HEK293 (cell line): Measurements from ENCODE around the gene SLC22A17.
A peak's percentile ranks its signal among the peaks of the same experiment; 100 is the strongest.

ENCODE experiments used
- PATZ1 ChIP-seq: fragments of 450-650 bp; formaldehyde crosslinking; IDR thresholded peaks from 2 replicates; pipeline ENCODE4 v1.5.1; 2016; ENCODE audit warnings: missing biosample characterization, missing genetic modification characterization
- PRDM2 ChIP-seq: fragments of 450-650 bp; formaldehyde crosslinking; IDR thresholded peaks from 2 replicates; pipeline ENCODE4 v1.5.1; 2016; ENCODE audit warnings: missing biosample characterization, missing genetic modification characterization, borderline replicate concordance
- SETDB1 ChIP-seq: IDR thresholded peaks from one replicate; pipeline ENCODE4 v1.6.1; 2017; ENCODE audit warnings: mild to moderate bottlenecking, low read length, moderate library complexity, mixed read lengths; ENCODE audit not compliant: insufficient read length
- TRIM28 ChIP-seq: IDR thresholded peaks from 2 replicates; pipeline ENCODE4 v1.6.1; 2011; ENCODE audit warnings: low read length, control low read depth, borderline replicate concordance
- ZNF114 ChIP-seq: fragments of 450-650 bp; formaldehyde crosslinking; IDR thresholded peaks from 2 replicates; pipeline ENCODE4 v1.5.0; 2017; ENCODE audit warnings: missing biosample characterization, missing genetic modification characterization
- ZNF148 ChIP-seq: fragments of 450-650 bp; formaldehyde crosslinking; IDR thresholded peaks from 2 replicates; pipeline ENCODE4 v1.5.0; 2017; ENCODE audit warnings: missing biosample characterization, missing genetic modification characterization, borderline replicate concordance
- ZNF169 ChIP-seq: fragments of 450-650 bp; formaldehyde crosslinking; IDR thresholded peaks from 2 replicates; pipeline ENCODE4 v1.5.1; 2016; ENCODE audit warnings: missing biosample characterization, missing genetic modification characterization
- ZNF184 ChIP-seq: fragments of 450-650 bp; IDR thresholded peaks from 2 replicates; pipeline ENCODE4 v1.5.1; 2018; ENCODE audit warnings: missing biosample characterization, mild to moderate bottlenecking, missing genetic modification characterization
- ZNF341 ChIP-seq: fragments of 450-650 bp; formaldehyde crosslinking; IDR thresholded peaks from 2 replicates; pipeline ENCODE4; 2016; ENCODE audit warnings: low read depth, missing biosample characterization, missing genetic modification characterization
- ZNF449 ChIP-seq: fragments of 450-650 bp; formaldehyde crosslinking; IDR thresholded peaks from 2 replicates; pipeline ENCODE4 v1.5.1; 2017; ENCODE audit warnings: missing biosample characterization, mild to moderate bottlenecking, missing genetic modification characterization, moderate library complexity
- ZNF473 ChIP-seq: fragments of 450-650 bp; formaldehyde crosslinking; IDR thresholded peaks from 2 replicates; pipeline ENCODE4 v1.5.1; 2017; ENCODE audit warnings: missing biosample characterization, missing genetic modification characterization
- ZNF664 ChIP-seq: fragments of 450-650 bp; formaldehyde crosslinking; IDR thresholded peaks from 2 replicates; pipeline ENCODE4 v1.5.1; 2016; ENCODE audit warnings: missing biosample characterization, missing genetic modification characterization
- ZNF777 ChIP-seq: fragments of 450-650 bp; formaldehyde crosslinking; IDR thresholded peaks from 2 replicates; pipeline ENCODE4 v1.5.1; 2017; ENCODE audit warnings: missing biosample characterization, missing genetic modification characterization, borderline replicate concordance
- ZXDB ChIP-seq: fragments of 450-650 bp; formaldehyde crosslinking; IDR thresholded peaks from 2 replicates; pipeline ENCODE4 v1.5.1; 2016; ENCODE audit warnings: missing biosample characterization, missing genetic modification characterization

The SLC22A17 gene

GRCh38 chr14:23301288-23301968 lies 51.3 kb downstream of the SLC22A17 start (continued):
- TF ChIP-seq PRDM2 (tag by site-specific recombination) (no peak), ZNF114 (tag by site-specific recombination) (no peak), ZNF473 (tag by site-specific recombination) (no peak), ZNF341 (peak; percentile 58), TRIM28 (no peak), PATZ1 (tag by site-specific recombination) (no peak), ZNF449 (tag by site-specific recombination) (no peak), SETDB1 (no peak), ZNF777 (tag by site-specific recombination) (no peak), ZNF148 (tag by site-specific recombination) (no peak), ZNF184 (tag by site-specific recombination) (peak; percentile 11; the same call in 1 of the 2 replicates), ZXDB (tag by site-specific recombination) (peak; percentile 12; the same call in 1 of the 2 replicates), ZNF664 (tag by site-specific recombination) (no peak), ZNF169 (tag by site-specific recombination) (no peak)
